OCI-LY3 (cell line): ENCODE results near the gene TNRC6C.

Source experiments
- CTCF ChIP-seq: fragments of 200-600, 300-600 bp; sonication (generic); IDR thresholded peaks from 2 replicates; pipeline ENCODE4 v1.5.1; 2014; ENCODE audit warnings: antibody characterized with exemption, low read length, low read depth
- EZH2phosphoT487 ChIP-seq: fragments of 200-600 bp; shearing (Covaris generic); IDR thresholded peaks from 2 replicates; pipeline ENCODE4 v1.6.1; 2018; ENCODE audit warnings: antibody characterized with exemption, mixed run types, low read depth

GRCh38 chr17:78002166-78002565 lies 43.7 kb downstream of the TNRC6C start:
- TF ChIP-seq CTCF (no peak), EZH2phosphoT487 (no peak)
